Measurements from ENCODE around the gene IFIT3.

The IFIT3 gene

GRCh38 chr10:89296220-89296648, 31.6 kb upstream of the IFIT3 start:
- no peaks in the 10 kb centered on the region for H3K27me3 ChIP-seq (ENCODE audit: control insufficient read depth in 3 of 3, insufficient read depth in 3 of 3, low read depth in 1 of 3, low read length in 3 of 3)
- no peak overlapping the region for H3K27ac ChIP-seq (replicated peaks; ENCODE audit: low read length)
- no peak overlapping the region for H3K14ac ChIP-seq (ENCODE audit: low read length)
- peaks cover 0 to 2% of the 10 kb centered on the region in 2 donors for H3K36me3 ChIP-seq (replicated peaks in 1 of 2; ENCODE audit: control insufficient read depth in 2 of 2, insufficient read depth in 2 of 2, low read length in 2 of 2)
- no peak overlapping the region for H4K8ac ChIP-seq (ENCODE audit: low read depth, low read length)
- H3K9me3 ChIP-seq (replicated peaks in 1 of 2; ENCODE audit: control insufficient read depth in 2 of 2, insufficient read depth in 1 of 2, low read depth in 1 of 2, low read length in 2 of 2) = peaks cover 0 to 2% of the 10 kb centered on the region in 2 donors
- no peak overlapping the region for H3K23ac ChIP-seq (ENCODE audit: low read depth, low read length, poor library complexity)
- H3K4me1 ChIP-seq (ENCODE audit: control insufficient read depth in 2 of 2, insufficient read depth in 1 of 2, low read depth in 1 of 2, low read length in 2 of 2) = peaks cover 0 to 2% of the 10 kb centered on the region in 2 donors
- H3K79me1 ChIP-seq (ENCODE audit: low read depth, low read length) = no peaks in the 10 kb centered on the region
- no peak overlapping the region for H3K4me2 ChIP-seq (ENCODE audit: insufficient read depth, low read length, poor library complexity, severe bottlenecking)
- no peak overlapping the region for H2AK5ac ChIP-seq (ENCODE audit: low read depth, low read length)
- no peak overlapping the region for H2BK120ac ChIP-seq (ENCODE audit: low read depth, low read length)
- H3K4ac ChIP-seq (ENCODE audit: low read length) = no peak overlapping the region
- no peak overlapping the region for H3K4me3 ChIP-seq (ENCODE audit: low read length in 2 of 2)
- no peak overlapping the region for H3K9ac ChIP-seq (ENCODE audit: low read depth, low read length, poor library complexity)
- H3K18ac ChIP-seq (ENCODE audit: low read length) = no peak overlapping the region
- DNase-seq (ENCODE audit: low spot score) = no peak
- H4K91ac ChIP-seq (ENCODE audit: low read depth, low read length, poor library complexity) = no peak overlapping the region
- WGBS, 2 donors (ENCODE audit: extremely low coverage in 2 of 2, insufficient read length in 2 of 2, insufficient replicate concordance in 1 of 2) = no CpG with 5 or more reads among the region's 5 CpGs
- H2BK15ac ChIP-seq (ENCODE audit: low read length) = no peak overlapping the region
- H2BK12ac ChIP-seq (ENCODE audit: low read length) = no peak overlapping the region
- H2BK5ac ChIP-seq (ENCODE audit: low read length) = no peak overlapping the region
- no peak overlapping the region for H2AFZ ChIP-seq (ENCODE audit: low read length)

- Histone ChIP-seq H3K4me3 (ENCODE audit: low read length in 2 of 2) (no peak overlapping the region), H3K4ac (ENCODE audit: low read length) (no peak overlapping the region), H2BK120ac (ENCODE audit: low read depth, low read length) (no peak overlapping the region), H3K27ac (replicated peaks; ENCODE audit: low read length) (no peak overlapping the region), H3K9me3 (replicated peaks in 1 of 2; ENCODE audit: control insufficient read depth in 2 of 2, insufficient read depth in 1 of 2, low read depth in 1 of 2, low read length in 2 of 2) (peaks cover 0 to 2% of the 10 kb centered on the region in 2 donors), H3K14ac (ENCODE audit: low read length) (peak overlapping the region; percentile 49), H3K27me3 (ENCODE audit: control insufficient read depth in 3 of 3, insufficient read depth in 3 of 3, low read depth in 1 of 3, low read length in 3 of 3) (no peaks in the 10 kb centered on the region), H2BK5ac (ENCODE audit: low read length) (no peak overlapping the region), H3K4me1 (ENCODE audit: control insufficient read depth in 2 of 2, insufficient read depth in 1 of 2, low read depth in 1 of 2, low read length in 2 of 2) (peaks cover 0 to 8% of the 10 kb centered on the region in 2 donors), H2AFZ (ENCODE audit: low read length) (no peak overlapping the region), H3K18ac (ENCODE audit: low read length) (no peak overlapping the region), H4K8ac (ENCODE audit: low read depth, low read length) (peak overlapping the region; percentile 56), H3K36me3 (replicated peaks in 1 of 2; ENCODE audit: control insufficient read depth in 2 of 2, insufficient read depth in 2 of 2, low read length in 2 of 2) (peaks cover 0 to 2% of the 10 kb centered on the region in 2 donors), H2BK15ac (ENCODE audit: low read length) (no peak overlapping the region), H2BK12ac (ENCODE audit: low read length) (no peak overlapping the region), H3K9ac (ENCODE audit: low read depth, low read length, poor library complexity) (no peak overlapping the region), H3K79me1 (ENCODE audit: low read depth, low read length) (no peaks in the 10 kb centered on the region), H3K4me2 (ENCODE audit: insufficient read depth, low read length, poor library complexity, severe bottlenecking) (no peak overlapping the region), H4K91ac (ENCODE audit: low read depth, low read length, poor library complexity) (peak overlapping the region; percentile 38), H3K23ac (ENCODE audit: low read depth, low read length, poor library complexity) (peak overlapping the region; percentile 46), H2AK5ac (ENCODE audit: low read depth, low read length) (no peak overlapping the region)
- WGBS, 2 donors (ENCODE audit: extremely low coverage in 2 of 2, insufficient read length in 2 of 2, insufficient replicate concordance in 1 of 2) = no CpG with 5 or more reads among the region's 4 CpGs
- DNase-seq (ENCODE audit: low spot score) = no peak
Observed at GRCh38 chr10:89297356-89297755, 30.4 kb upstream of the IFIT3 start.

GRCh38 chr10:89297791-89298190, 30.0 kb upstream of the IFIT3 start:
- Histone ChIP-seq H3K79me1 (ENCODE audit: low read depth, low read length) (no peaks in the 10 kb centered on the region), H3K18ac (ENCODE audit: low read length) (peak overlapping the region; percentile 15), H3K36me3 (replicated peaks in 1 of 2; ENCODE audit: control insufficient read depth in 2 of 2, insufficient read depth in 2 of 2, low read length in 2 of 2) (peaks cover 0 to 2% of the 10 kb centered on the region in 2 donors), H3K9ac (ENCODE audit: low read depth, low read length, poor library complexity) (no peak overlapping the region), H2BK12ac (ENCODE audit: low read length) (peak overlapping the region; percentile 65), H2BK5ac (ENCODE audit: low read length) (no peak overlapping the region), H3K4me3 (ENCODE audit: low read length in 2 of 2) (no peak overlapping the region), H3K4me2 (ENCODE audit: insufficient read depth, low read length, poor library complexity, severe bottlenecking) (no peak overlapping the region), H3K23ac (ENCODE audit: low read depth, low read length, poor library complexity) (peak overlapping the region; percentile 46), H2BK15ac (ENCODE audit: low read length) (no peak overlapping the region), H3K9me3 (replicated peaks in 1 of 2; ENCODE audit: control insufficient read depth in 2 of 2, insufficient read depth in 1 of 2, low read depth in 1 of 2, low read length in 2 of 2) (peaks cover 0 to 2% of the 10 kb centered on the region in 2 donors), H3K27ac (replicated peaks; ENCODE audit: low read length) (no peak overlapping the region), H2AK5ac (ENCODE audit: low read depth, low read length) (no peak overlapping the region), H4K8ac (ENCODE audit: low read depth, low read length) (peak overlapping the region; percentile 56), H3K14ac (ENCODE audit: low read length) (peak overlapping the region; percentile 49), H3K27me3 (ENCODE audit: control insufficient read depth in 3 of 3, insufficient read depth in 3 of 3, low read depth in 1 of 3, low read length in 3 of 3) (no peaks in the 10 kb centered on the region), H2AFZ (ENCODE audit: low read length) (no peak overlapping the region), H3K4me1 (ENCODE audit: control insufficient read depth in 2 of 2, insufficient read depth in 1 of 2, low read depth in 1 of 2, low read length in 2 of 2) (peaks cover 0 to 8% of the 10 kb centered on the region in 2 donors), H4K91ac (ENCODE audit: low read depth, low read length, poor library complexity) (peak overlapping the region; percentile 38), H2BK120ac (ENCODE audit: low read depth, low read length) (no peak overlapping the region), H3K4ac (ENCODE audit: low read length) (no peak overlapping the region)
- WGBS, 2 donors (ENCODE audit: extremely low coverage in 2 of 2, insufficient read length in 2 of 2, insufficient replicate concordance in 1 of 2) = no CpG with 5 or more reads among the region's 5 CpGs
- no peak for DNase-seq (ENCODE audit: low spot score)

GRCh38 chr10:89299031-89299430, 28.8 kb upstream of the IFIT3 start:
- peaks cover 0 to 8% of the 10 kb centered on the region in 2 donors for H3K4me1 ChIP-seq (ENCODE audit: control insufficient read depth in 2 of 2, insufficient read depth in 1 of 2, low read depth in 1 of 2, low read length in 2 of 2)
- no CpG with 5 or more reads among the region's 4 CpGs for WGBS, 2 donors (ENCODE audit: extremely low coverage in 2 of 2, insufficient read length in 2 of 2, insufficient replicate concordance in 1 of 2)

More at GRCh38 chr10:89299031-89299430, 28.8 kb upstream of the IFIT3 start:
- Histone ChIP-seq H2BK5ac (ENCODE audit: low read length) (no peak overlapping the region), H4K91ac (ENCODE audit: low read depth, low read length, poor library complexity) (no peak overlapping the region), H4K8ac (ENCODE audit: low read depth, low read length) (no peak overlapping the region), H3K4me3 (ENCODE audit: low read length in 2 of 2) (no peak overlapping the region), H3K27ac (replicated peaks; ENCODE audit: low read length) (no peak overlapping the region), H3K9me3 (replicated peaks in 1 of 2; ENCODE audit: control insufficient read depth in 2 of 2, insufficient read depth in 1 of 2, low read depth in 1 of 2, low read length in 2 of 2) (peaks cover 0 to 2% of the 10 kb centered on the region in 2 donors), H2BK12ac (ENCODE audit: low read length) (no peak overlapping the region), H2BK120ac (ENCODE audit: low read depth, low read length) (no peak overlapping the region), H3K79me1 (ENCODE audit: low read depth, low read length) (no peaks in the 10 kb centered on the region), H3K14ac (ENCODE audit: low read length) (no peak overlapping the region), H3K27me3 (ENCODE audit: control insufficient read depth in 3 of 3, insufficient read depth in 3 of 3, low read depth in 1 of 3, low read length in 3 of 3) (no peaks in the 10 kb centered on the region), H3K18ac (ENCODE audit: low read length) (no peak overlapping the region), H3K23ac (ENCODE audit: low read depth, low read length, poor library complexity) (no peak overlapping the region), H2AFZ (ENCODE audit: low read length) (no peak overlapping the region), H3K36me3 (replicated peaks in 1 of 2; ENCODE audit: control insufficient read depth in 2 of 2, insufficient read depth in 2 of 2, low read length in 2 of 2) (peaks cover 0 to 2% of the 10 kb centered on the region in 2 donors), H3K4me2 (ENCODE audit: insufficient read depth, low read length, poor library complexity, severe bottlenecking) (no peak overlapping the region), H3K9ac (ENCODE audit: low read depth, low read length, poor library complexity) (no peak overlapping the region), H3K4ac (ENCODE audit: low read length) (no peak overlapping the region), H2BK15ac (ENCODE audit: low read length) (no peak overlapping the region), H2AK5ac (ENCODE audit: low read depth, low read length) (no peak overlapping the region)
- no peak for DNase-seq (ENCODE audit: low spot score)

Data from neuronal stem cell (in vitro differentiated cells).